WTC11 (cell line): ENCODE results near the gene MAGEB6. TPM values are rescaled to one million over a fixed set of nuclear protein-coding genes. Genes with fewer than 3 reads are reported as not detected.
"Not testable (repeated sequence)": the region's sequence is repeated elsewhere in the genome, so short reads cannot be mapped to it uniquely, and the experiment has no call there.

Experiments
- ATAC-seq: fragments of 200-7000 bp; cut with Tn5 transposase; 2 replicates; pipeline ENCODE4 v1.10.0; 2021; ENCODE audit warnings: mild to moderate bottlenecking, moderate library complexity
- CTCF ChIA-PET: fragments of 300-600 bp; sonication (Branson Sonifier 250); formaldehyde crosslinking; loops from one replicate; lab custom pipeline; 2021; ENCODE audit warnings: antibody characterized with exemption; lab: Charles Lee
- POLR2A ChIA-PET: fragments of 350-600 bp; sonication (Branson Sonifier 250); formaldehyde crosslinking; loops from one replicate; lab custom pipeline; 2021; ENCODE audit warnings: antibody characterized with exemption; lab: Charles Lee
- DNase-seq: peaks from one replicate; pipeline ENCODE4 v3.0.0; 2021; ENCODE audit warnings: low spot score
- H3K27ac Mint-ChIP-seq: 2 replicates; pipeline ENCODE4 v1.8.0; 2021; ENCODE audit warnings: mixed read lengths
- H3K27me3 Mint-ChIP-seq: 2 replicates; pipeline ENCODE4 v1.8.0; 2021; ENCODE audit warnings: low read depth, mild to moderate bottlenecking, moderate library complexity, mixed read lengths
- H3K36me3 Mint-ChIP-seq: 2 replicates; pipeline ENCODE4 v1.8.0; 2021; ENCODE audit warnings: mixed read lengths
- H3K4me1 Mint-ChIP-seq: 2 replicates; pipeline ENCODE4 v1.8.0; 2022; ENCODE audit warnings: mixed read lengths
- H3K4me3 Mint-ChIP-seq: 2 replicates; pipeline ENCODE4 v1.8.0; 2021; ENCODE audit warnings: mild to moderate bottlenecking, moderate library complexity, mixed read lengths
- H3K9me3 Mint-ChIP-seq: 2 replicates; pipeline ENCODE4 v1.8.0; 2021; ENCODE audit warnings: mixed read lengths
- ATF1 ChIP-seq: sonication (generic); formaldehyde crosslinking; IDR thresholded peaks from 2 replicates; pipeline ENCODE4 v1.8.1; 2023; ENCODE audit warnings: mild to moderate bottlenecking, moderate library complexity, missing genetic modification reagents
- ATF2 ChIP-seq: sonication (generic); formaldehyde crosslinking; IDR thresholded peaks from 2 replicates; pipeline ENCODE4 v1.8.1; 2022; ENCODE audit warnings: low read depth, missing genetic modification reagents, borderline replicate concordance
- GRHL2 ChIP-seq: fragments of 250-450 bp; sonication (Bioruptor Pico); IDR thresholded peaks from 2 replicates; pipeline ENCODE4 v1.8.0; 2022; ENCODE audit warnings: mild to moderate bottlenecking, moderate library complexity; ENCODE audit not compliant: insufficient replicate concordance, severe bottlenecking
- MLX ChIP-seq: sonication (generic); formaldehyde crosslinking; IDR thresholded peaks from 2 replicates; pipeline ENCODE4 v1.8.1; 2023; ENCODE audit warnings: mild to moderate bottlenecking, missing genetic modification reagents, moderate library complexity
- MXD4 ChIP-seq: fragments of 250-450 bp; sonication (Bioruptor Pico); IDR thresholded peaks from 2 replicates; pipeline ENCODE4 v1.8.0; 2021; ENCODE audit warnings: mild to moderate bottlenecking, moderate library complexity, borderline replicate concordance
- NR2C2 ChIP-seq: sonication (generic); formaldehyde crosslinking; IDR thresholded peaks from 2 replicates; pipeline ENCODE4 v1.8.0; 2022; ENCODE audit warnings: mild to moderate bottlenecking, missing genetic modification reagents
- RORB ChIP-seq: fragments of 250-450 bp; sonication (Bioruptor Pico); IDR thresholded peaks from 2 replicates; pipeline ENCODE4 v1.9.0; 2021; ENCODE audit warnings: mild to moderate bottlenecking
- ZMAT4 ChIP-seq: fragments of 250-450 bp; sonication (Bioruptor Pico); IDR thresholded peaks from 2 replicates; pipeline ENCODE4 v1.9.0; 2021; ENCODE audit warnings: mild to moderate bottlenecking
- ZNF121 ChIP-seq: sonication (generic); formaldehyde crosslinking; IDR thresholded peaks from 2 replicates; pipeline ENCODE4 v1.8.0; 2023; ENCODE audit warnings: missing genetic modification reagents
- total RNA-seq: library from RNA; stranded (reverse); gene quantifications from 3 replicates; pipeline ENCODE4 v1.2.3, GENCODE V29; 2021
- TF ChIP-seq, protein P1 (sequence below): sonication (generic); formaldehyde crosslinking; IDR thresholded peaks from 2 replicates; pipeline ENCODE4 v1.8.0; 2022; ENCODE audit warnings: mild to moderate bottlenecking, missing genetic modification reagents
- TF ChIP-seq, protein P2 (sequence below): sonication (generic); formaldehyde crosslinking; IDR thresholded peaks from 2 replicates; pipeline ENCODE4 v1.8.0; 2023; ENCODE audit warnings: missing genetic modification reagents, mild to moderate bottlenecking, borderline replicate concordance
- TF ChIP-seq, protein P3 (sequence below): sonication (generic); formaldehyde crosslinking; IDR thresholded peaks from 2 replicates; pipeline ENCODE4 v1.8.0; 2023; ENCODE audit warnings: mild to moderate bottlenecking, missing genetic modification reagents

The MAGEB6 gene
- total RNA-seq, 1 experiment from 2014 or later, result not detected

DNA sequence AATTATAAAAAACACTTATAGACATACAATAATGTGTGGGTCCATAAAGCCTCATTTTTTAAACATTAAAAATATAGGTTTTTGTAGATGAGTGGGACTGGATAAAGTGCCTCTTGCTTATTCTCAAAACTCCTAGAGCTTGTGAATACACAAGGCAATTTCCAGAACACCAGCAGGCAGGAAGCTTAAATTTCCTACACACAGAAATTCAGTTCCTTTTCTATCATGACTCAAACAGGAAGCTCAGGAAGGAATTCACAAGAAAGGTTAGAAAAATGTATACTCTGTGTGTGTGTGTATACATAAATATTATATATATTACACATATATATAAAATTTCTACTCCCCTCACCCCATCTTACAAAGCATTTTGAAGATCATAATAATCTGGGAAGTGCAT, 11.3 kb downstream of the MAGEB6 start:
- TF ChIP-seq ATF1 (CRISPR knock-in tag) (no peak), MLX (CRISPR knock-in tag) (no peak), NR2C2 (no peak), ZNF121 (CRISPR knock-in tag) (no peak), ATF2 (CRISPR knock-in tag) (no peak), MXD4 (no peak)
- TF ChIP-seq, protein P1, sequence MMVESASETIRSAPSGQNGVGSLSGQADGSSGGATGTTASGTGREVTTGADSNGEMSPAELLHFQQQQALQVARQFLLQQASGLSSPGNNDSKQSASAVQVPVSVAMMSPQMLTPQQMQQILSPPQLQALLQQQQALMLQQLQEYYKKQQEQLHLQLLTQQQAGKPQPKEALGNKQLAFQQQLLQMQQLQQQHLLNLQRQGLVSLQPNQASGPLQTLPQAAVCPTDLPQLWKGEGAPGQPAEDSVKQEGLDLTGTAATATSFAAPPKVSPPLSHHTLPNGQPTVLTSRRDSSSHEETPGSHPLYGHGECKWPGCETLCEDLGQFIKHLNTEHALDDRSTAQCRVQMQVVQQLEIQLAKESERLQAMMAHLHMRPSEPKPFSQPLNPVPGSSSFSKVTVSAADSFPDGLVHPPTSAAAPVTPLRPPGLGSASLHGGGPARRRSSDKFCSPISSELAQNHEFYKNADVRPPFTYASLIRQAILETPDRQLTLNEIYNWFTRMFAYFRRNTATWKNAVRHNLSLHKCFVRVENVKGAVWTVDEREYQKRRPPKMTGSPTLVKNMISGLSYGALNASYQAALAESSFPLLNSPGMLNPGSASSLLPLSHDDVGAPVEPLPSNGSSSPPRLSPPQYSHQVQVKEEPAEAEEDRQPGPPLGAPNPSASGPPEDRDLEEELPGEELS (CRISPR knock-in tag), result no peak
- Mint-ChIP-seq H3K36me3 (no peaks in the 10 kb centered on the region; the same call in 1 of the 2 replicates), H3K9me3 (peaks cover 13% of the 10 kb centered on the region), H3K4me1 (no peaks in the 10 kb centered on the region), H3K27me3 (no peaks in the 10 kb centered on the region; the same call in 1 of the 2 replicates), H3K4me3 (no peak overlapping the region), H3K27ac (no peak overlapping the region)
- ChIA-PET CTCF (no interaction called here), POLR2A (no interaction called here)
- ATAC-seq, result no peak
- DNase-seq, result no peak

- peaks cover 11% of the 10 kb centered on the region for H3K9me3 Mint-ChIP-seq
- CTCF ChIA-PET, result not testable (repeated sequence)
Observed at GRCh38 chrX:26204717-26205116, 12.5 kb downstream of the MAGEB6 start.

DNA sequence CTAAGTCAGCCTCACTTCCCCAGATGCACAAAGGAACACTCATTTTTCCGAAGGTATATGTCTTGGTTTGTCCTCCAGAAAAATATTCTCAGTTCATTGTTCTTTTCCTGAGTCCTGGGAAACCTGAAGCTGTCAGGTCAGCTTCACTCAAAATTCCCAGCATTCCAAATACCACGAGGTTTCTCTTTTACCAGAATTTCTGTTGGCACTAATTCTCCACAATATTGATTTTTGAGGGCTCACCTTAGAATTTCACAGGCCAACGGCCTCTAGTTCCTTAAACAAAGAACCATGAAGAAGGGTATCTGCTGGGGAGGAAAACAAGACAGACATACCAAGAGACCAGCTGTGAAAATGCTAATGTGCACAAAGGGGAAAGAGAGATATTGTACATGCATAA, 15.8 kb downstream of the MAGEB6 start:
- Mint-ChIP-seq H3K27ac (no peak overlapping the region), H3K4me3 (no peak overlapping the region), H3K9me3 (peaks cover 4% of the 10 kb centered on the region; the same call in 1 of the 2 replicates), H3K36me3 (no peaks in the 10 kb centered on the region), H3K27me3 (no peaks in the 10 kb centered on the region; the same call in 1 of the 2 replicates), H3K4me1 (no peaks in the 10 kb centered on the region)
- ChIA-PET CTCF (no interaction called here), POLR2A (no interaction called here)
- no peak for DNase-seq
- TF ChIP-seq, protein P2, sequence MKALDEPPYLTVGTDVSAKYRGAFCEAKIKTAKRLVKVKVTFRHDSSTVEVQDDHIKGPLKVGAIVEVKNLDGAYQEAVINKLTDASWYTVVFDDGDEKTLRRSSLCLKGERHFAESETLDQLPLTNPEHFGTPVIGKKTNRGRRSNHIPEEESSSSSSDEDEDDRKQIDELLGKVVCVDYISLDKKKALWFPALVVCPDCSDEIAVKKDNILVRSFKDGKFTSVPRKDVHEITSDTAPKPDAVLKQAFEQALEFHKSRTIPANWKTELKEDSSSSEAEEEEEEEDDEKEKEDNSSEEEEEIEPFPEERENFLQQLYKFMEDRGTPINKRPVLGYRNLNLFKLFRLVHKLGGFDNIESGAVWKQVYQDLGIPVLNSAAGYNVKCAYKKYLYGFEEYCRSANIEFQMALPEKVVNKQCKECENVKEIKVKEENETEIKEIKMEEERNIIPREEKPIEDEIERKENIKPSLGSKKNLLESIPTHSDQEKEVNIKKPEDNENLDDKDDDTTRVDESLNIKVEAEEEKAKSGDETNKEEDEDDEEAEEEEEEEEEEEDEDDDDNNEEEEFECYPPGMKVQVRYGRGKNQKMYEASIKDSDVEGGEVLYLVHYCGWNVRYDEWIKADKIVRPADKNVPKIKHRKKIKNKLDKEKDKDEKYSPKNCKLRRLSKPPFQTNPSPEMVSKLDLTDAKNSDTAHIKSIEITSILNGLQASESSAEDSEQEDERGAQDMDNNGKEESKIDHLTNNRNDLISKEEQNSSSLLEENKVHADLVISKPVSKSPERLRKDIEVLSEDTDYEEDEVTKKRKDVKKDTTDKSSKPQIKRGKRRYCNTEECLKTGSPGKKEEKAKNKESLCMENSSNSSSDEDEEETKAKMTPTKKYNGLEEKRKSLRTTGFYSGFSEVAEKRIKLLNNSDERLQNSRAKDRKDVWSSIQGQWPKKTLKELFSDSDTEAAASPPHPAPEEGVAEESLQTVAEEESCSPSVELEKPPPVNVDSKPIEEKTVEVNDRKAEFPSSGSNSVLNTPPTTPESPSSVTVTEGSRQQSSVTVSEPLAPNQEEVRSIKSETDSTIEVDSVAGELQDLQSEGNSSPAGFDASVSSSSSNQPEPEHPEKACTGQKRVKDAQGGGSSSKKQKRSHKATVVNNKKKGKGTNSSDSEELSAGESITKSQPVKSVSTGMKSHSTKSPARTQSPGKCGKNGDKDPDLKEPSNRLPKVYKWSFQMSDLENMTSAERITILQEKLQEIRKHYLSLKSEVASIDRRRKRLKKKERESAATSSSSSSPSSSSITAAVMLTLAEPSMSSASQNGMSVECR (CRISPR knock-in tag), result no peak
- TF ChIP-seq RORB (CRISPR knock-in tag), result no peak
- no peak for TF ChIP-seq ZMAT4
- TF ChIP-seq GRHL2 (CRISPR knock-in tag), result no peak
- TF ChIP-seq, protein P3, sequence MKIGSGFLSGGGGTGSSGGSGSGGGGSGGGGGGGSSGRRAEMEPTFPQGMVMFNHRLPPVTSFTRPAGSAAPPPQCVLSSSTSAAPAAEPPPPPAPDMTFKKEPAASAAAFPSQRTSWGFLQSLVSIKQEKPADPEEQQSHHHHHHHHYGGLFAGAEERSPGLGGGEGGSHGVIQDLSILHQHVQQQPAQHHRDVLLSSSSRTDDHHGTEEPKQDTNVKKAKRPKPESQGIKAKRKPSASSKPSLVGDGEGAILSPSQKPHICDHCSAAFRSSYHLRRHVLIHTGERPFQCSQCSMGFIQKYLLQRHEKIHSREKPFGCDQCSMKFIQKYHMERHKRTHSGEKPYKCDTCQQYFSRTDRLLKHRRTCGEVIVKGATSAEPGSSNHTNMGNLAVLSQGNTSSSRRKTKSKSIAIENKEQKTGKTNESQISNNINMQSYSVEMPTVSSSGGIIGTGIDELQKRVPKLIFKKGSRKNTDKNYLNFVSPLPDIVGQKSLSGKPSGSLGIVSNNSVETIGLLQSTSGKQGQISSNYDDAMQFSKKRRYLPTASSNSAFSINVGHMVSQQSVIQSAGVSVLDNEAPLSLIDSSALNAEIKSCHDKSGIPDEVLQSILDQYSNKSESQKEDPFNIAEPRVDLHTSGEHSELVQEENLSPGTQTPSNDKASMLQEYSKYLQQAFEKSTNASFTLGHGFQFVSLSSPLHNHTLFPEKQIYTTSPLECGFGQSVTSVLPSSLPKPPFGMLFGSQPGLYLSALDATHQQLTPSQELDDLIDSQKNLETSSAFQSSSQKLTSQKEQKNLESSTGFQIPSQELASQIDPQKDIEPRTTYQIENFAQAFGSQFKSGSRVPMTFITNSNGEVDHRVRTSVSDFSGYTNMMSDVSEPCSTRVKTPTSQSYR (CRISPR knock-in tag), result no peak
- TF ChIP-seq ATF2 (CRISPR knock-in tag), result no peak
- no peak for ATAC-seq

More at GRCh38 chrX:26204717-26205116, 12.5 kb downstream of the MAGEB6 start:
- H3K36me3 Mint-ChIP-seq, H3K4me1 Mint-ChIP-seq, DNase-seq, H3K27ac Mint-ChIP-seq, ATAC-seq, POLR2A ChIA-PET, H3K27me3 Mint-ChIP-seq, H3K4me3 Mint-ChIP-seq: not testable (repeated sequence)
